PC-9 (cell line): Measurements from ENCODE around the gene COA5.

Experiments
- CTCF ChIP-seq: fragments of 200-600 bp; sonication (generic); conservative IDR thresholded peaks from 2 replicates; pipeline ENCODE4 v1.6.1; 2017; ENCODE audit warnings: mixed run types, antibody characterized with exemption, mild to moderate bottlenecking, moderate library complexity
- EZH2 ChIP-seq: fragments of 200-600 bp; sonication (generic); IDR thresholded peaks from 2 replicates; pipeline ENCODE4 v1.8.0; 2017; ENCODE audit warnings: antibody characterized with exemption, low read depth

- TF ChIP-seq CTCF, result no peak
- no peak for TF ChIP-seq EZH2
Measured at GRCh38 chr2:98623657-98624056, 15.3 kb upstream of the COA5 start.
